HG02610 (cell line): ENCODE measurements around the gene WDR31.
"Not testable (repeated sequence)": the region's sequence is repeated elsewhere in the genome, so short reads cannot be mapped to it uniquely, and the experiment has no call there.

ENCODE experiments used
- ATAC-seq: cut with Tn5 transposase; IDR thresholded peaks from one replicate; pipeline ENCODE4 v1.9.1; 2021; ENCODE audit warnings: mild to moderate bottlenecking, moderate library complexity; ENCODE audit not compliant: unreplicated experiment

The WDR31 gene

DNA sequence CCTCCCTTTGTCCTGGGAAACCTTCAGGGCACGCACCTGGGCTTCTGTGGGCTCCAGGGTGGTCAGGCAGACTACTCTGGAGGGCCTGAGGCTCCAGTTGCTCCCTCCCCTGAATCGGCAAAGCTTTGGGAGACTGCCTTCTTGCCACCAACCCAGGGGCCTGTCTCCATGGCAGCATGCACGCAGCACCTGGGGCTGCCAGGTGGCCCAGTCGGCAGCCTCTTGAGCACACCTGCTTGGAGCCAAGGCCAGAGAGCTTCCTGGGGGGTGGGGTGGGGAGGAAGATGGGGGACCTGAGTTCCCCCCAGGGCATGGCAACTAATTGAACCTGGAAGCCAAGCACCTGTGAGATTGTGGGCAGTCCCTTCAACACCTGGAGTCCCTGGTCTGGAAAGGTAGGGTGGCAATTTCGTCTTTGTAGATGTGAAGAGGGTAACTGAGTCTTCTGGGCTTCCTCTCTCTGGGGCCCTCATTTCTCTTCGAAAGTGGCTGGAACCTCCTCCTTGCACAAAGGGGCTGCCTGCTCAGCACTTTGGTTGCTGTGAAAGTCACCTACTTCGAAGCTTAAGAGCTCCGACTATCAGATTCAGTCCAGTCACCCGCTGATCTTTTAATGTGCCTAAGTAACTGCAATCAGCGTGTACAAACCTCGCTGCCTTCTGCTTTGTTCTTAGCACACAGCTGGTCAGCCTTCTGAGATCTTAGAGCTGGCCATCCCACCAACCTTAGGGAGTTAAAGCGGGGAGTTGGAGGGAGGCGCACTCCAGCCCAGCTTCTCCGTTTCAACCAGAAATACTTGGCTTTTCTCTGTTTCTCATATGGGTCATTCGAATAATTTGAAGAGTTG is 40.9 kb downstream of the WDR31 start:
- ATAC-seq, result no peak

DNA sequence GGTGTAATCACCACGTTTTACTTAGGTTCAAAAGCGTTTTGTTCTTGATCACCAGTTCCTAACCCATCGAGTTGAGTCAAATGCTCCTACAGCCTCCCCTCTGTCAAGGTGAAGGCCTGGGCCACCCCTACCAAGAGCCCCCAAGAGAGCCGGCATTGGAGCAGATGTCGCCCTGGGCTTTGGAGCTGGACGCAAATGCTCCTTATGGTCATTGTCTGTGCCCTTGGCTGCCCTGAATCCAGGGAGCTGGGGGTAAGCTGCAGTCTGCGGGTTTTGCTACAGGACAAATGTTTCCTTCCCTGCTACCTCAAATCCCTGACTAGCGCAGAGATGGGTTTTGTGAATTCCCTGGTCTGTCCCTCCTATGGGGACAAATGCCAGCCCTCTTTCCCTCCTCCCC is 41.8 kb downstream of the WDR31 start:
- no peak for ATAC-seq

- ATAC-seq, result no peak
Observed at GRCh38 chr9:113296796-113297558, 43.1 kb downstream of the WDR31 start.

- ATAC-seq, result not testable (repeated sequence)
Observed at GRCh38 chr9:113296247-113296646, 43.8 kb downstream of the WDR31 start.

DNA sequence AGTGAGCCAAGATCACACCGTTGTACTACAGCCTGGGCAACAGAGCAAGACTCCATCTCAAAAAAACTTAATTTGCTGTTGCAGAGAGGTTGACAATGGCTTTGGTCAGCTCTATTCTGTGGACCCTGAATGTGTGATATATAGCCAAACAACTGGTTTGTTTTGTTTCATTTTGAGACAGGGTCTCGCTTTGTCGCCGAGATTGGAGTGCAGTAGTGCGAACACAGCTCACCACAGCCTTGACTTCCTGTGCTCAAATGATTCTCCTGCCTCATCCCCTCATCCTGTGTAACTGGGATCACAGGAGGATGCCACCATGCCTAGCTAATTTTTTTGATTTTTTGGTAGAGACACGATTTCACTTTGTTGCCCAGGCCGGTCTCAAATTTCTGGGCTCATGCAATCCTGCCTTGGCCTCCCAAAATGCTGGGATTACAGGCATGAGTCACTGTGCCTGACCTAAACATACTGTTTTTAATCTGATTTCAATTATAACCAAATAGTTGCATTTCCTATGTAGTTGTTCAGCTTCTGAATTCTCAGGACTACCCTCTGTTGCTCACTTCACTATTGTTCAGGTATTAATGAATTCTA is 46.7 kb downstream of the WDR31 start:
- ATAC-seq, result no peak

DNA sequence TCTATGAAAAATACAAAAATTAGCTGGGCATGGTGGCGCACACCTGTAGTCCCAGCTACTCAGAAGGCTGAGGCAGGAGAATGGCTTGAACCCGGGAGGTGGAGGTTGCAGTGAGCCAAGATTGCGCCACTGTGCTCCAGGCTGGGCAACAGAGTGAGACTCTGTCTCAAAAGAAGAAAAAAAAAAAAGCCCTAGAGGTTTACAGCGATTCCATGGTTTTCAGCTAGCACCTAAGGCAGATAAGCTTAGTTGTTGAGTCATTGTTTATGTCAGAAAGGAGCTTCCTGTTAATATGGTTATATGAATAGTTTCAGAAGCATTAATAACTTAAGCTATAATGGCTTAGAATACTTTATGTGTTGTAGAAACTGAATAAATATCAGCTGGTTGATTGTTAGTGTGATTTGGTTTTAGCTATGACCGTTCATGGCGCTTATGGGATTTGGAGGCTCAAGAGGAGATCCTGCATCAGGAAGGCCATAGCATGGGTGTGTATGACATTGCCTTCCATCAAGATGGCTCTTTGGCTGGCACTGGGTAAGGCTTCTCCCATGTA is 49.9 kb downstream of the WDR31 start:
- ATAC-seq, result no peak

GRCh38 chr9:113289091-113289490 is 51.0 kb downstream of the WDR31 start:
- ATAC-seq, result no peak

DNA sequence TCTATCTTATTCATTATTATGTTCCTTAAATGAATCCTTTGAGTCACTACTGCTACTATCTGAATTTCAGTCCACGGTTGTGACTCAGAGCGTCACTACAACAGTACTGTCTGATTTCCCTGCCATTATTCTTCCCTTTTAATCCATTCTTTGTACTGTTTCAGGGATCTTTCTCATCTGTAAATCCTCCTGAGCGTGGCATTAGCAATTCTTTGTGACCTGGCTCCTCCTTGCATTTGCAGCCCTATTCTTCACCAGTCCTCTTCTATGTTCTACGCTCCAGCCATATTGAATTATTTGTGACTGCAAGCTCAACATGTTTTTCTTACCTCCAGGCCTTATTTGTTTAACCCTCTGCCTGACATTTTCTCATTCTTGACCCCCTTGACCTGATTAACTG is 58.7 kb downstream of the WDR31 start:
- ATAC-seq, result no peak

DNA sequence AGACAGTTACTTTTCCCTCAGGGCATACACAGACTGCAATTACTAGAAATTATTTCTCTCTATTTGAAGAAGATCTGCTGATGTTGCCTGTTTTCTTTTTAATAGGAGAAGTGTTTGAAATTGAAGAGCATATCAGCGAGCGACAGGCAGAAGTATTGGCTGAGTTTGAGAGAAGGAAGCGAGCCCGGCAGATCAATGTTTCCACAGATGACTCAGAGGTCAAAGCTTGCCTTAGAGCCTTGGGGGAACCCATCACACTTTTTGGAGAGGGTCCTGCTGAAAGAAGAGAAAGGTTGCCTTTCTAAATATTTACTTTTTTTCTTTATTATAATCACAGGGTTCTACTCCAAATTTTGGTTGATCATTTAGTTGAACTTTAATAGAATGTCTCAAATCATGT is 61.2 kb downstream of the WDR31 start:
- ATAC-seq, result no peak

- peak; percentile 97 for ATAC-seq
Observed at GRCh38 chr9:113275157-113276131, 64.6 kb downstream of the WDR31 start, which contains the start of the genes CDC26 and PRPF4. TSS of gene CDC26 (minus strand) at chr9:113275572. CDS start at chr9:113272507, 3,065 bp downstream. TSS of gene PRPF4 (plus strand) at chr9:113275658. CDS start at chr9:113275744, 86 bp downstream.

DNA sequence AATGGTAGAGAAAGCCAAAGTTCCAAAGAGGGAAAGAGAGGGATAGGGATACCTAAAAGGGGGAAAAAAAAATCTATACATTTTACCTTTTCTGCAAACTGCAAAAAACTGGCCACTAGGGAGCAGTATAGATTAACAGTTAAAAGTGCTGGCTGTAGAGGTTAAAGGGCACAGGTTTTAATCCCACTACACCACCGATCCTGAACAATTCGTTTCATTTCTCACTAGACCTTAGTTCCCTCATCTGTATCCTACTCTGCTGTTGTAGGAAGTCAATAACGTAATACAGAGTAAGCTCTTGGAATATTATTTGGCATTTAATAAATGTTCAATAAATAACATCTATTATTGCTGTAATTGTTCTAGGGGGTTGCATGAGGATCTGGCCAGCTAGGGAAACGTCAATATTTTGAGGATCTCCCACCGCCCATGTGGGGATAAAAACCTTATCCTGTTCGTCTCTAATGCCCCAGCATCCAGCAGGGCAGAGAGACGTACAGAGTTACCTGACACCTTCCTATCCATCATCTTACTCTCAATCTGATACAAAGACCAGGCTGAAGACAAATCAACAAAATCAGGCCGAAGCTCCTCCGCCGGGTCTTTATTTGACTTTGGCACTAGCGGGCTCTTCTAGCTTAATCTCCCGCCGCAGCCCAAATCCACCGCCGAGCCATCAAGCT is 65.5 kb downstream of the WDR31 start:
- peak; percentile 5 for ATAC-seq

GRCh38 chr9:113269871-113270270 is 70.2 kb downstream of the WDR31 start:
- ATAC-seq, result no peak

DNA sequence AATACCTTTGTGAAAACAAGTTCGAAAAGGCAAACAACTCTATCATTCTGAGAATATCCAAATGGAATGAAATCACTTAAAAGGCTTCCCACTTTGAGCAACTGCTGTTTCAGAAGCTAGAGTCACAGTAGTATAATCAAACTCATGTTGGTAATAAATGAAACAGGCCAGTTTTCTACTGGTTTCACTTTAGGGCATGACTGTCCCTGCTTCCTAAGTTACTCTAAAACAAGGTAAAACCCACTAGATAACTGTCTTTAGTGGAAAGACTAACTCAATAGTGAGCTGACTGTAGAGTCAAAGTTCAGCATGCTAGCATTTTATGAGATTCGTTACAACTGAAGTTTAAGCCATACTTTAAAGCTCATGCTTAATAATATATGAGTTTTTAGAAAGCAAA is 70.7 kb downstream of the WDR31 start:
- ATAC-seq, result no peak

DNA sequence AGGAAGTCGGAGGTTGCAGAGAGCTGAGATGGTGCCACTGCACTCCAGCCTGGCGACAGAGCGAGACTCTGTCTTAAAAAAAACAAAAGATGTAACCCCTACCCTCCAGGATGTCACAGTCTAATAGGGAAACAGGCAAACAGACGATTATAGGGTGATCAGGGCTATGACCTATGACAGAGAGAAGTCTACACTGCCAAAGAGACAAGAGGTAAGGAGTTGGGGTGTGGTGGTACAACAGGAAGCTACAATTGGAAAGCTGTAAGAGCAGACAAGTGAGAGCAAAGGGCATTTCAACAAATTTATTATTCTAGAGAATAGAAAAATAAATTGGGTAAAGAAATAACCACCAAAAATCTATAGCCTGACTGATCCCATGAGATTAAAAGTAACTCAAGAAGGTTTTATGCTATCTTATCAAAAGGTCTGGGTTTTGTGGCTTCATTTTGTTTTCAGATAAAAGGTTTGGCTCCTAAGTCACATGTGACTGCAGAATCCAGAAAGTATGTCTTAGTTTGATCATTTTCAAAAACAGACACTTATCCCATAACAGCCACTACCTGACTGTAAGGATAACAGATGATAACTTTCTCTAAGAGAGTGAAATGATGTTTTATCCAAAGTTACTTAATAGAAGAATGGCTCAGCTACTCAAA is 72.0 kb downstream of the WDR31 start:
- no peak for ATAC-seq

GRCh38 chr9:113266174-113266573 is 73.9 kb downstream of the WDR31 start:
- ATAC-seq, result no peak
